Kidney glomerular epithelial cell (primary cell): ENCODE data around the gene CLSTN2.
A peak's percentile ranks its signal among the peaks of the same experiment; 100 is the strongest.

ENCODE experiments used
- DNase-seq: peaks from one replicate; lab custom pipeline; 2025; lab: John Stamatoyannopoulos, UW

Gene CLSTN2

DNA sequence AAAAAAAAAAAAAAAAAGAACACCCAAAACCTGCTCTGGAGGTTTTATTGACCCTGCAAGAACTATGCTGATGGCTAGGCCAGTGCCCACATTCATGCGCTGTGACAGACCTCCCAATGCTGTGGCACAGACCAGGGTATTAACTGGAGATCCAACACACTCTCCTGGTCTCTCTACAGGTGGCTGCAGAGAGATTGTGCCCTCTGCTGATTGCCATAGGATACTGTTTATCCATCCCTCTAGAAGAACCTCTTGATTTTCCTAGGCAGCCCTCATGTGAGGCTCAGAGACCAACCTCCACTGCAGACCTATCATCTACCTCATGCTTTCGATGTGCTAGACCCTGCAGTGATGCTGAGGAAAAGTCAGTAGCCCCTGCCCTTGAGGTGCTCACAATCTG lies 617.4 kb downstream of the CLSTN2 start:
- peak; percentile 13 for DNase-seq

DNA sequence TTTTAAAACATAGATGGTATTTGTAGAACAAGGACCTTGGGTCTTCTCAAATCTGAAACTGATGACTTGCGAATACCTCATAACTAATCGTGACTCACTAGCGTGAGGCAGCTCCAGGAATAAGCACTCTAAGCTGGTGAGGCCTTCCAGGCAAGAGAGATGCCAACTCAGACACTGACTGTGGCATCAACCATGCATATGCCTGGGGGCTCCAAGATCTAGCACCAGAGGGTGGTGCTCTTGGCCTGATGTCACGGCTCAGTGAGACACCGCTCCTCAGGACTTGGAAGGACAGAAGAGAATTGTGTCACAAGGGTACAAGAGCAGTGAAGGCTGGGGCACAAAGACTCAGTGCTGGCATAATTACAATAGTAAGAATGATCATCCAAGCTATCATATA lies 617.9 kb downstream of the CLSTN2 start:
- no peak for DNase-seq

DNA sequence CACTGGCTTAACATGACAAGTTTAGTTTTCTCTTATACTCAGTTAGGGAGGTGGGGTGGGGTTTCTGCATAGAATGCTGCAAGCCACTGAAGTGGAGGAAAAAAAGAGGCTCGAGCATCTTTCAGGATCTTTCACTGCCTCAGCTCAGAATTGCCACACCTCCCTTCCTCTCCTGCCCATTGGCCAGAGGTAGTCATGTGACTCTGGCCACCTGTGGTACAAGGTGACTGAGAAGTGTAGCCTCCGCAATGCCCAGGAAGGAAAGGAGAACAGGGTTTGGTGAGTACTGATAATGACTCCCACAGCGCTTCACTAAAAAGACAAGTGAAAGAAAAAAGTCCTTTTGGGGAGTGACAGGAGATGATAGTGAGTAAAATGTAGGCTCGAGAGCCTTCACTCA lies 618.6 kb downstream of the CLSTN2 start:
- no peak for DNase-seq

DNA sequence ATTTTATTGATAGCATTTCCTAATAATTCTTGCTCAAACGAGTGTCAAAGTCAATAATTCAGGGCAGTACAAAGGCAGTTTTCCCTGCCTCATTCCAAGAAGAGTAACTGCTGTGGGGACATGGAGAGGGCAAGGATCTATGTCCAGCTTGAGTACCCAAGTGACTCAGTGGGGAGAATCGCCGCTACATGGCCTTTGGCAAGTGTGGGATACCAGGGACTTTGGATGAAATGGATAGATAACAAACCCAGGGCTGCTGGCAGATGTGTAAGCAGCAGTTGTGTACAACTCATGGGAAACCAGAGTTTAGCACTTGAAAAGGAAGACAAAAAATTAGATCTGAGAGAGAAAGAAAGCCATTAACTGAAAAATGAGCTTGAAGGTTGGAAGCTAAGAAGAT lies 620.7 kb downstream of the CLSTN2 start:
- no peak for DNase-seq

DNA sequence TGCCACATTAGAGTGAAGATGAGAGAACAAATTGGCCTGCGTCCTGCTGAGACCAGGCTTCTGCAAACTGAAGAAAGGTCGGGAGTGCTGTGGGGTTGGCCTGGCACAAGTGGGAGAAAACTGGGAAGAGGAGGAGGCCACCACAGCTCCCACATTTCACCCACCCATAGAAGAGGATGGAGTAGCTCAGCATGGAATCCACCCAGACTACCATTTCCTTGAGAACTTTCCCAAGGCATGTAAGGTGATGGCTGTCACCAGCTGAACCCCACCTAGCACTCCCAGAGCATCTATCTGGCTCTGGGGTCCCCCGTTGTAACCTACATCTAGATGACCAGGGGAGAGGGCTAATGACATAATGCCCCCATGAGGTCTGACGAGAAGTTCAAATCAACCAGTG lies 622.5 kb downstream of the CLSTN2 start:
- no peak for DNase-seq

DNA sequence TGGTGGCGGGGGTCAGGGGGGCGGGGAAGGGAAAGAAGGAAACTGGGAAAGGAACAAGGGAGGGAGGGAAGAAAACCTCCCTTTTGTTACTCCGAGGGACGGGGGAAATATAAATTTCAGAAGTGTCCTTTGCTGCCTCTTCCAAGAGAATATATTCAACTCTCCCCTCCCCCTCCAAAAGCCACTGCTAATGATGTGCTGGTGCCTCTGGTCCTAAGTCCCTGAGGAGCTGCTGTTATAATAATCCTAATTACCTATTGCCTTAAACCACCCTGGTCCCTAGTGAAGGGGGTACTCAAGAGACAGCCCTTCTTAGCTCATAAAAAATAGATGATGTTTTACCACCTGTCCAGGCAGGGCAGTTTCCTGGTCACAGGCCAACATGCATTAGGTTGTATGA lies 624.6 kb downstream of the CLSTN2 start:
- DNase-seq = no peak

- DNase-seq = no peak
Observed at GRCh38 chr3:140563206-140563760, 628.3 kb downstream of the CLSTN2 start.

DNA sequence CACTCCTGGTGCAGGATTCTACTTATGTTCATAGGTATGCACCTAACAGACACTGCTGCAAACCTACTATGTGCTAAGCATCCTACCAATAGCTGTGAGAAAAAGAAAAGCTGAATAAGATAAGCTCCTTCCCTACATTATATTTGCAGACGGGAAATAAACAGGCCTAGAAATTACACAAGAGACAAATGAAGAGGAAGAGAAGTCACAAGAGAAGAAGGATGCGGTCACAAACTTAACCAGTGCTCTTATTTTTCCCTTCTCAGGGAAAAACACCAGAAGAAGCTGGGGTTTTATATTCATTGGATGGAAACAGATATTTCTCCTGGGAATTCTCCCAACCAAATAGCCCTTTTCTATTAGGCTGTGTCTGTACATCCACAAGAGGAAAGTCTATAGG lies 633.1 kb downstream of the CLSTN2 start:
- DNase-seq = no peak

DNA sequence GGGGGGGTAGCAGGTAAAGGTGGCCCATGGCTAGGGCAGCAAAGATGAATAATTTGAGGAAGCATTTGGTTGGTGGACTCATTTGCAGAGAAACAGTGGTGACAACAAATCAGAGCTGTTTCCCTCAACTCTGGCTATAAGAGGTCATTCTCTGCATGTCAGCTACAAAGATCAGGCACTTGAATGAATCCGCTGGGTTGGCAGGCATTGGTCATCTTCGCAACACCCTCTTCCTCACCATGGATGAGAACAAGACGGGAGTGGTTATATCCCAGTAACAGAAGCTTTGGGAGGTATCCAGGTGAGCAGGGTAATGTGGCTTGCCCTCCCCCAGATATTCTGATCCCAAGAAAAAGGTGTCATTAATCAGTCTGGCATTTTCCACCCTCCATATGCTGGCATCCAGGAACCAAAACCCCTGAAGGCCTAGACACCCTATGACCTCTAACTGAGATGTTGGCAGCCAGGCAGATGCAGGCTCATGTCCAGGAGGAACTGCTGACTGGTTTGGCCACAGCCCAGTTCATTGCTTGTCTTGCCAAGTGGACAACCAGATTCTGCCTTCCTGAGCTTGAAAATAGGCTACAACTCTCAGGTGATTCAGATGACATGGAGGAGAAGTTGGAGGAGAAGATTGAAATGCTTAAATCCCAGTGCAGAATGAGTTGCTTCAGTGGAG lies 634.0 kb downstream of the CLSTN2 start:
- DNase-seq = no peak

DNA sequence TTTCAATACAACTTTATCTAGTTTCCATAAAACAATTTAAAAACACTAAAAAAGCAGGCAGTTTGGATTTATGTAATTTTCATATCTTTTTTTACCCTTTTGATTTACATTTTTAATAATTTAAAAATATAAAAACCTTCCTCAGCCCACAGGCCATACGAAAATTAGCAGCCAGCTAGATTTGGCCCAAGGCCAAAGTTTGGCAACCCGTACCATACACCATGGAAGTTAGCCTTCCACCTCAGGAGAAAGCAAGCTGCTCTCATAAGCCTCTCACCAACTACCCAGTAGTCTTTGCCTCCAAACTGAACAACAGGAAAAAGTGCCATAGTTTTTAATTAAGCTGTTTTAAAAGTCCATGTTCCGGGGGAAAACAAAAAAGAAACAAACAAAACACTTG lies 635.6 kb downstream of the CLSTN2 start:
- DNase-seq = no peak

- no peak for DNase-seq
Observed at GRCh38 chr3:140571836-140572235, 636.9 kb downstream of the CLSTN2 start.

GRCh38 chr3:140572334-140572733 lies 637.3 kb downstream of the CLSTN2 start:
- no peak for DNase-seq

DNA sequence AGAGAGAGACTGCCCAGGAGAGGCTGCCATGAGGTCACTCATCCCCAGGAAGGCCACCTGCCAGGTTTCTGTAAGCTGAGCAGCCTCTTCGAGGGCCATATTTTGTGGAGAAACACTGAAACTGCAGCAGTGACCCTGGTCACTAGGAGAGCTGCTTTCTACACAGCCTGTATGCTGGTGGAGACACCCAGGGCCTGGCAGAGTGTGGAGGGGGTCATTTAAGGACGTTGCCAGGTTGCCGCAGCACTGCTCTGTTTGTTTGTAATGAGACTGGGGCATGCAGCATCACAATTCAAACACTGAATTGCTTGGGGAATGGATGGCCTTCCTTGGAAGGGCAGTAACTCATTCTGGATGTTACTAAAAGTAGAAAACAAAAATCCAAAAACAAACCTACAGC lies 638.0 kb downstream of the CLSTN2 start:
- DNase-seq = no peak

DNA sequence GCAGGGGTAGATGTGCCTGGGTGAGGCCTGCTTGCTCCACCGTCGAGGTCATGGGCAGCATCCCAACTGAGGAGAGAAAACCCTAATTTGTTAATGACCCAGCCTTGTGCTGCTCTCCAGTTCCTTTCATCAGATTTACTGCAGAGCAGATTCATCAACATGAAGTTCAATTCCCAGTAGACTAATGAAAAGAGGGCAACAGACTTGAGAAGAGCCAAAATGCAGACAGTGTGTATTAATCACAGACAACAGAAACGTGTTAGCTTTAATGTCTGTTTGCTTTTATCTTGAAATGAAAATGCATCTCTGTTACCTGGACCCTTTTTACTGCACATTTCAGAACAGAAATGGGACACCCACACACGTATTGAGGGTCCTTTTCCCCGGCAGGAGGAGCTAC lies 639.4 kb downstream of the CLSTN2 start:
- DNase-seq = no peak

DNA sequence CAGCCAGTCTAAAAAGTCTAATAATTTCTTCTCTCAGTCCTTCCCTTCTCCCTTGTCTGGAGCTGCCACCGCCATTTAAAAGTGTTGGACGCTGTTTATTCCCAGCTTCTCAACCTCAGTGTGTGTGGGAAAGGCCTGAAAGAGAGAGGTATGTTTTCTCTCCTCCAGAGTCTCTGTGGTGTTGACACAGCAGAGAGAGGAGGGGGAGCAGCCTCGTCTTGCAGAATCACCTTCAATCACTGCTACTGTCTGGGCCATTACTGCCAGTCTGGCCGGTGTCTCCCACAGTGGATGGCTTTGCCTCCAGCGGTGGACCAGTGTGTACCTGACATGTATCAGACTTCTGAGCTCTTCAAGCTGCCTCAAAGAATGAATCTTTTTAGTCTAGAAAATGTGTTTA lies 641.5 kb downstream of the CLSTN2 start:
- DNase-seq = no peak

GRCh38 chr3:140577911-140578310 lies 642.9 kb downstream of the CLSTN2 start:
- DNase-seq = no peak

DNA sequence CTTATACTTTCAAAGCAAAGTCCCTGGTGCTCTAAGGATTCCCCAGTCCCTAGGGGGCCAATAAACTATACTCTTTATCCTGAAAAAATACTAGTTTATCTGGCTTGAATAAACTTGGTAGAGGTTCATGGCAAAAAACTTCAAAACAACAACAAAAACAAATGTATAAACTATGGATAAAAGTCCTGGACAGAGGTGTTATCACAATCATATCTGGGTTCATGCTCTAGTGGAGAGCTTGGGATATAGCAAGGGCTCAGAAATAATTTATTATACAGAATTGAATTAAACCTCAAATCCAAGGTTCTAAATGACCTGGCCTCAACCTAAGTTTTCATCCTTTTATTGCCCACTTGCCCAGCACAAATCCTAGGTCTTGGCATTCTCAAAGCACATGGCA lies 644.3 kb downstream of the CLSTN2 start:
- no peak for DNase-seq

DNA sequence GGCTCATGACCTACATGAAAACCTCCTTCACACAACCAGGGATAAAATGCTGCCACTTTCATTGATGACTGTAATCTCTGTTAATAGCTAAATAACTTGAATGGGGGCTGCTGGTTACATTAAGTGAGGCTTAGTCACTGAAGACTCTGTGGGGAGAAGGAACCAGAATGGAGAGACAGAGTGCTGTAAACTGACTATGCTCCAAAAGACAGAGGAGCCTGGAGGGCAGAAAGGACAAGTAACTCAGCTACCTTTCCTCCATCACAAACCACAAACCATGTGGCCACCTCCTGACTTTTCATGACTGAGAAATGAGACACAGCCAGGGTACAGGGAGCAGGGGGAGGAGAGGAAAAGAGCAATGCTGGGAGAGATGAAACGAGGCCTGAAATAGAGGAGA lies 645.8 kb downstream of the CLSTN2 start:
- DNase-seq = peak; percentile 31

DNA sequence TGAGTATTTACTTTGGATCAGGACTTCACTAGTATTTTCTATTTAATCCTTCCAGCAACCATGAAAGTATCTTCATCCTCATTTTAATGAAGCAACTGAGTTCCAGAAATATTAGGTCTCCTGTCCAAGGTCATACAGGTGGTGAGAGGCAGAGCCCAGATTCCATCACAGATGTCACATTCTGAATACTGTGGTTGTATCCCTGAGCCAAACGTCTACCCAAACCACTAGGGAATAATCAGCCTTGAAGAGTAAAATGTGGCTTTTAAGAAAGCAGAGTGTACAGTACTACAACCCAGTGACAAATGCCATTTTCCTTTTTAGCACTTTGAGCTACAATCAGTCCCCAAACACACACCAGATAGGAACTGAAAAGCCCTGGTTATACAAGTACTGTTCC lies 649.6 kb downstream of the CLSTN2 start:
- DNase-seq = no peak

DNA sequence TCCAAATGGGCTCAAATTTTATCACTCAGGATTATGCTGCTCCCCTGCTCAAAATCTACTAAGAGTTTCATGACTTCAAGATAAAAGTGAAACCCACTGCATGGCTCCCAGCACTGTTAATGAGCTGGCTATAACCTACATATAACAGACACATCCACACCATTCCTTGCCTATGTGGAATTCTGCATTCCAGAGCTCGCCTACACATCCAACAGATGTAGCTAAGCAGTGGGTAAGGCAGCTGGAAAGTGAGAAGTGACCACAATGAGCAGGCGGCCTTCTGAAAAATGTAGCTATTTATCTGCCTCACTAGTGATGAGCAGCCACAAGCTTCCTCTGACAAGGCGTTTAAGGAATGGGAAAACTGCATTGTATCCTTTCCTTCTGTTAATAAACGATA lies 650.8 kb downstream of the CLSTN2 start:
- peak; percentile 36 for DNase-seq

DNA sequence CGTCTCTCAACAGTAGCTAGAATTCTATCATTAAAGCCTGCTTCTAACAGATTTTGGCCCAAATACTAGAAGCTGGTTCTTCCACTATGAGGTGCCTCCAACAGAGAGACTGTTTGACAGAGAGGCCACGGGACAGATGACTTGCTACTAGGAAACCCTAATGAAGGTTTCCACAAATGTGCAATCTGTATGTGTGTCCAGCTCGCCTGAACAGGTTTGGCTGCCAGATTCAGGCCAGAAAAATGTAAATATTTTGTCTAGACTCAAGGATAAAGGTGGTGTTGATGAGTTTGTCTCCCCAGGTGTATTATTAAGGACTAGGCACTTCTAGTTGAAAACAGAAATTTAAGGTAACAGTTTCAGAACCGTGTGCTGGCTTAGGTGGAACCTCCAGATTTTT lies 651.3 kb downstream of the CLSTN2 start:
- DNase-seq = no peak

DNA sequence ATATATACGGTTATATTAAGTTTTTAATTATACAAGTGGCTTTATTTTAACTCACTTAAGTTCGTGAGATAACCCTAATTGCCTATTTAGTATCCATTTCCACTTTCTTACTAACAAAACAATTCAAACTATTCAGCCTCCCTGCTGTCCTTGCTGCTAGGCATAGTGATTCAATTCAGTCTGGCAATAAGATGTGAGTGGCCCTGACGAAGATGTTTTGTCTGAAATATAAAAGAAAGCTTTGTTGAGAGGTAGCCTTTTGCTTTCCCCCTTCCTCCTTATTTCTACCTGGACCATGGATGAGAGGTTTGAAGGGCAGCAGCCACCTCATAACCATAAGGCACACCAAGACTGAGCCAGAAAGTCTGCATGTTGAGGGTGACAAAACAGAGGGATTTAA lies 653.6 kb downstream of the CLSTN2 start:
- DNase-seq = no peak

- DNase-seq = no peak
Observed at GRCh38 chr3:140593766-140594165, 658.8 kb downstream of the CLSTN2 start.

DNA sequence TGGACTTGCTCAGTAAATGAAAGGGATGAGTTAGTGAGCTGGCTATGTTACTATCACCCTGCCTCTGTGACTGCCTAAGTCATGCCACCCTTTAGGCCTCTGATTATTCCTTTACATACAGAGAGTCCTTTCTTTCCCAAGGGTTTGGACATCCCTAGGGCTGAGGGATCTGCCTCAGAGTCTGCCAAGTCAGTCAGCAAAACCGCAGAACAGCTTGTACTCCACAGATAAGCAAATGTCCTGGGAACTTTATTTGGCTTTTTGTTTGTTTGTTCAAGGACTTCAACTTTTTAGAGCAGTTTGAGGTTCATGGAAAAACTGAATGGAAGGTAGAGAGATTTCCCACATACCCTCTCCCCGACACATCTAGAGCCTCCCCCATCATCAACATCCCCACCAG lies 660.3 kb downstream of the CLSTN2 start:
- DNase-seq = no peak
